ENCODE measurements around the gene IMMP2L.

DNA sequence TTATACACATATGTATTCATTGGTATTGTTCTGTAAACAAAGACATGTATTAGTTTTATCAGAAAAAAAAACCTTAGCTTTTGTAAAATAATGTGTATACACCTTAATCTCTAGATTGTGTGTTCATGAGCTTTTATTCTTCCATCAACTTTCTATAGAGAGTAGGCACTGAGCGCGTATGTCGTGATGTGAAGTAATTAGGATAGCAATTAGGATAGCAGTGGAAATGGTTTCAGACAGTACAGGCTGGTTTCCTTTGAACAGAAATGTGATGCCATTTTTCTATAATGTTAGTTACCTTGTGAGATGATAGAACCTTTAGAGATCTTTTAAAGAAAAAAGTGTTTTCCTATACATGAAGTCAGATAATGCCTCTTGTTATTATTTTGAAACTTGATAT, 709.0 kb downstream of the IMMP2L start:
- TF ChIP-seq MYC (IDR thresholded peaks at IDR 0.05; ENCODE audit: low read depth, low read length) = no peak
- no peak for TF ChIP-seq POLR2AphosphoS5 (IDR thresholded peaks at IDR 0.05; ENCODE audit: insufficient read depth, low read depth, low read length)
- TF ChIP-seq EZH2 (IDR thresholded peaks at IDR 0.05; ENCODE audit: borderline replicate concordance, low read depth, low read length, severe bottlenecking) = no peak
- no peak for TF ChIP-seq POLR2A (IDR thresholded peaks at IDR 0.05; ENCODE audit: low read depth, low read length)
- no peak for TF ChIP-seq CTCF (IDR thresholded peaks at IDR 0.05; ENCODE audit: extremely low read depth in 1 of 2, insufficient read depth in 1 of 2, low read depth in 1 of 2, low read length in 2 of 2)
